Measurements from ENCODE around the gene AFF3.

GRCh38 chr2:100136310-100136709 is 6.1 kb downstream of the AFF3 start:
- no peak for TF ChIP-seq CTCF (IDR thresholded peaks at IDR 0.05)
- TF ChIP-seq POLR2A (IDR thresholded peaks at IDR 0.05), result no peak

Measured in uterus (tissue), 2 donors.